SU-DHL-6 (cell line): ENCODE measurements around the gene PARS2.

Experiments used
- H2AFZ ChIP-seq: fragments of 200-600 bp; sonication (generic); 2 replicates; pipeline ENCODE4 v1.6.1; 2014; ENCODE audit warnings: low read depth, mild to moderate bottlenecking, moderate library complexity, mixed read lengths, antibody characterized with exemption, low read length; ENCODE audit not compliant: severe bottlenecking
- H3F3A ChIP-seq: fragments of 200-600 bp; shearing (Covaris generic); 2 replicates; pipeline ENCODE4 v1.6.0; 2016; ENCODE audit warnings: antibody characterized with exemption, mild to moderate bottlenecking; ENCODE audit not compliant: insufficient read depth
- H3K27ac ChIP-seq: fragments of 200-600 bp; sonication (generic); 2 replicates; pipeline ENCODE4 v1.5.1; 2016; ENCODE audit warnings: low read depth, mild to moderate bottlenecking, low read length, moderate library complexity, mixed read lengths
- H3K27me3 ChIP-seq: fragments of 200-600 bp; sonication (generic), shearing (Covaris generic); 2 replicates; pipeline ENCODE4 v1.6.0; 2014; ENCODE audit warnings: mild to moderate bottlenecking, low read length
- H3K36me3 ChIP-seq: fragments of 200-600 bp; sonication (generic); 2 replicates; pipeline ENCODE4 v1.6.1; 2014; ENCODE audit warnings: mild to moderate bottlenecking, low read length, mixed read lengths
- H3K4me2 ChIP-seq: fragments of 300-600, 200-600 bp; shearing (Covaris generic), sonication (generic); 2 replicates; pipeline ENCODE4 v1.6.0; 2014; ENCODE audit warnings: low read length, low read depth, mild to moderate bottlenecking; ENCODE audit not compliant: poor library complexity, severe bottlenecking
- H3K4me3 ChIP-seq: fragments of 200-600 bp; sonication (generic); 2 replicates; pipeline ENCODE4 v1.5.1; 2014; ENCODE audit warnings: antibody characterized with exemption, low read length, mild to moderate bottlenecking, mixed read lengths; ENCODE audit not compliant: insufficient read depth, poor library complexity, severe bottlenecking
- H3K79me2 ChIP-seq: fragments of 200-600 bp; sonication (generic); 2 replicates; pipeline ENCODE4 v1.6.1; 2014; ENCODE audit warnings: mild to moderate bottlenecking, low read length, moderate library complexity; ENCODE audit not compliant: insufficient read depth
- H3K9ac ChIP-seq: fragments of 200-600 bp; sonication (generic); 2 replicates; pipeline ENCODE4 v1.7.0; 2014; ENCODE audit warnings: mild to moderate bottlenecking, low read length
- H3K9me2 ChIP-seq: fragments of 200-600 bp; sonication (generic); replicated peaks from 2 replicates; pipeline ENCODE4 v1.6.1; 2014; ENCODE audit warnings: low read length; ENCODE audit not compliant: insufficient read depth
- H3K9me3 ChIP-seq: fragments of 200-600 bp; sonication (generic); 2 replicates; pipeline ENCODE4 v1.6.1; 2014; ENCODE audit warnings: low read length, mixed read lengths; ENCODE audit not compliant: insufficient read depth
- H4K20me1 ChIP-seq: fragments of 200-600 bp; sonication (generic); 2 replicates; pipeline ENCODE4 v1.6.1; 2014; ENCODE audit warnings: low read depth, mild to moderate bottlenecking, antibody characterized with exemption, low read length, moderate library complexity, mixed read lengths
- EZH2phosphoT487 ChIP-seq: fragments of 200-600 bp; sonication (generic), shearing (Covaris generic); conservative IDR thresholded peaks from 2 replicates; pipeline ENCODE4 v1.6.1; 2018; ENCODE audit warnings: mild to moderate bottlenecking, antibody characterized with exemption, low read length, moderate library complexity, mixed read lengths
- TF ChIP-seq, protein P1 (sequence below): fragments of 200-600 bp; sonication (generic); IDR thresholded peaks from one replicate; pipeline ENCODE4 v1.5.1; 2017; ENCODE audit warnings: antibody characterized with exemption, mild to moderate bottlenecking, low read length, moderate library complexity; ENCODE audit not compliant: insufficient read depth, poor library complexity, severe bottlenecking

Gene PARS2

GRCh38 chr1:54795356-54795665 is 31.0 kb upstream of the PARS2 start:
- Histone ChIP-seq H2AFZ (no peak overlapping the region), H3K9me3 (no peaks in the 10 kb centered on the region), H3K9me2 (no peaks in the 10 kb centered on the region), H3K27me3 (no peaks in the 10 kb centered on the region), H3K27ac (no peak overlapping the region), H3K4me3 (no peak overlapping the region), H3K4me2 (no peak overlapping the region), H3F3A (no peaks in the 10 kb centered on the region), H4K20me1 (no peaks in the 10 kb centered on the region), H3K36me3 (no peaks in the 10 kb centered on the region), H3K79me2 (no peaks in the 10 kb centered on the region), H3K9ac (no peak overlapping the region)
- TF ChIP-seq EZH2phosphoT487: no peak
- TF ChIP-seq, protein P1, sequence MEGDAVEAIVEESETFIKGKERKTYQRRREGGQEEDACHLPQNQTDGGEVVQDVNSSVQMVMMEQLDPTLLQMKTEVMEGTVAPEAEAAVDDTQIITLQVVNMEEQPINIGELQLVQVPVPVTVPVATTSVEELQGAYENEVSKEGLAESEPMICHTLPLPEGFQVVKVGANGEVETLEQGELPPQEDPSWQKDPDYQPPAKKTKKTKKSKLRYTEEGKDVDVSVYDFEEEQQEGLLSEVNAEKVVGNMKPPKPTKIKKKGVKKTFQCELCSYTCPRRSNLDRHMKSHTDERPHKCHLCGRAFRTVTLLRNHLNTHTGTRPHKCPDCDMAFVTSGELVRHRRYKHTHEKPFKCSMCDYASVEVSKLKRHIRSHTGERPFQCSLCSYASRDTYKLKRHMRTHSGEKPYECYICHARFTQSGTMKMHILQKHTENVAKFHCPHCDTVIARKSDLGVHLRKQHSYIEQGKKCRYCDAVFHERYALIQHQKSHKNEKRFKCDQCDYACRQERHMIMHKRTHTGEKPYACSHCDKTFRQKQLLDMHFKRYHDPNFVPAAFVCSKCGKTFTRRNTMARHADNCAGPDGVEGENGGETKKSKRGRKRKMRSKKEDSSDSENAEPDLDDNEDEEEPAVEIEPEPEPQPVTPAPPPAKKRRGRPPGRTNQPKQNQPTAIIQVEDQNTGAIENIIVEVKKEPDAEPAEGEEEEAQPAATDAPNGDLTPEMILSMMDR: no peak

DNA sequence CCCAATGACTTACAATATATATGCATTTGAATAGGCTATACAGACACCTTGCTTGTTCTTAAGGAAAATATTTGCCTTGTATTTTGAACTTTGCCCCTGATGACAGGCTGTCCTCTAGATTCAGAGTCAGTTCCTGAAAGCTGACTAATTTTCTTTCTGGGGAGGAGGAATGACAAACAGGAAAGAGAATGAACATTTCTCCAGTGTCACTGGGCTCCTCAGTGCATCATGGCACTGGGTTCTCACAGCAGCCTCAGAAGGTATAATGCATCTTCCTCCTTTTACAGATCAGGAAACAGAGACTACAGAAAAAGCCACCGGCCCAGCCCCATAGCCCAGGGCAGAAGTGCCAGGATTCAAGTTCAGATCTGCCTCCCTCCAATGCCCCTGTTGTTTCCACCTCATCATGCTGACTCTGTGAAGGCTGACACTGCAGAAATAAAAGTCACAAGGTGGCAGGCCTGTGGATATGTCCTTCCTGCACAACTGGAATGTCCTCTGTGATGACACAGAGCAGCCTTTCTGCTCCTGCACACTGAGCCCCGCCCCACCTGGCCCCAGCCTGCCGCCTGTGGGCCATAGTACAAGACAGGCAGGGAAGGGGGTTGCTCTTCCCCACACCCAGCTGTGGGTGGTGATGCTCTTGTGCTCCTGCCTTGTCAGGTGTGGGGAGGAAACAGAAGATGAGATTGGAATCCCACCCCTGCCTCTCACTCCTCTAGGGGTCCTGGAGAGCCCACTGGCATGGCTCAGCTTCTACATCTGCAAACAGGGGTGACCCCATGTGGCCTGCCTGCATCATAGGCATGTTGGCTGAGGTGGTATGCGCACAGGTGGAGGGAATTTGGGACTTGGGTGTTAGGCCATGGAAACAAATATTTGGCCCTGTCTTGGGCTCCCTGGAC is 30.4 kb upstream of the PARS2 start:
- no peaks in the 10 kb centered on the region for H4K20me1 ChIP-seq
- H3F3A ChIP-seq: no peaks in the 10 kb centered on the region
- H3K36me3 ChIP-seq: no peaks in the 10 kb centered on the region
- H2AFZ ChIP-seq: no peak overlapping the region
- no peak for TF ChIP-seq EZH2phosphoT487
- TF ChIP-seq, protein P1: no peak
- H3K4me3 ChIP-seq: no peak overlapping the region
- H3K27me3 ChIP-seq: no peaks in the 10 kb centered on the region
- no peak overlapping the region for H3K9ac ChIP-seq
- no peak overlapping the region for H3K4me2 ChIP-seq
- no peaks in the 10 kb centered on the region for H3K9me2 ChIP-seq
- H3K79me2 ChIP-seq: no peaks in the 10 kb centered on the region
- H3K9me3 ChIP-seq: no peaks in the 10 kb centered on the region
- no peak overlapping the region for H3K27ac ChIP-seq

DNA sequence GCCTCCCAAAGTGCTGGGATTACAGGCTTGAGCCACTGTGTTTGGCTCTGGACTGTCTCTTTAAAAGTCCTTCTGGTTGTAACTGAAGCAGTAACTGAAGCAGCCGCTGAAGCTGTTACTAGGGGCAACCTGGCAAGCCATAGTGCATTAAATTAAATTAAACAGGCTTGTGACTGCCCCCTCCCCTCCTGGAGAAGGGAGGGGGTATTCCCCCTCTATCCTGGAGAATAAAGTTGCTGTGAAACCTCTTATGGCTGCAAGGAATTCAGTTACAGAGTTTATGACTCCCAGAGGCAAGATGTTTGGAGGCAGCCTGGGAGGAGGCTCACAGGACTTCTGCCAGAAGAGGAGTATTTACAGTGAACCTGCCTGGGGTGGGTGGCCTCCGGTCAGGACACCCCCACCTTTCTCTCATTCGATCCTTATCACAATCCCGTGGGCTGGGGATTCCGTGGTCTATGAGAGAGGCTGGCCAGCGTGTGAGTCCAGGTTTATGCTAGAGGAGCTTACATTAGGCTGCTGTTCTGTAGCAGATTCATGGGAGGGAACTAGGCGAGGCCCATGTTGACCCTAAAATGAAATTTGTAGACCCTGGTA is 28.5 kb upstream of the PARS2 start:
- Histone ChIP-seq H3K4me2 (no peak overlapping the region), H4K20me1 (no peaks in the 10 kb centered on the region), H3K27me3 (no peaks in the 10 kb centered on the region), H3K9ac (no peak overlapping the region), H3K27ac (no peak overlapping the region), H3K4me3 (no peak overlapping the region), H3K79me2 (no peaks in the 10 kb centered on the region), H3K36me3 (no peaks in the 10 kb centered on the region), H3K9me2 (no peaks in the 10 kb centered on the region), H3F3A (no peaks in the 10 kb centered on the region), H2AFZ (no peak overlapping the region), H3K9me3 (no peaks in the 10 kb centered on the region)
- TF ChIP-seq EZH2phosphoT487: no peak
- TF ChIP-seq, protein P1: no peak
